ENCODE measurements around the gene CWC22.

DNA sequence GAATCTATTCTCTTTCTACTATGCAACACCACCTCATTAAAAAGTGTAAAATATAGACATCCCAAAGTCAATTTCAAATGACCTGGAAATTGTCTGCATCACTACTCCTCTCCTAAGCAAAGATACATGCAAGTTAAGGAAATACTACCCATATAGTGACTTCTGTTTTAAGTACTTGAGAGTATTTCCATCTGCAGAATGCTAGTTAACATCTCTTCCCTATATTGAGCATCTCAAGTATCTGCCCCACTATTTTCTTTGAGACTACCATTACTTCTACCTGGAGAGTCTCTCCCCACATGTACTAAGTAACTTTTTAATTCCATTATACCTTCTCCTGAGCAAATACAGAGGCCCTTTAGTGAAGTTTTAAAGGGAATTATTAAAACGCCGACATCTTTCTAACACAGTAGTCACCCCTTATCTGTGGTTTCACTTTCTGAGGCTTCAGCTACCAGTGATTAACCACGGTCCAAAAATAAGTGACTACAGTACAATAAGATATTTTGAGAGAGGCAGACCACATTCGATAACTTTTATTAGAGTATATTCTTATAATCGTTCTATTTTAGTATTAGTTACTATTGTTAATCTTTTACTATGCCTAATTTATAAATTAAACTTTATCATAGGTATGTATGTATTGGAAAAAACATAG, 21.8 kb downstream of the CWC22 start:
- TF ChIP-seq POLR2A (IDR thresholded peaks at IDR 0.05) (no peak), CTCF (IDR thresholded peaks at IDR 0.05) (no peak), POLR2AphosphoS5 (IDR thresholded peaks at IDR 0.05) (no peak)

Data from prostate gland (tissue), 2 donors.